Upper lobe of left lung (tissue), 4 donors: ENCODE data around the gene COMMD2.

Experiments used
- CTCF ChIP-seq, 6 experiments: fragments of 450-650 bp in 4 of 6; fragments of 200-600 bp in 2 of 6; sonication (generic) in 2 of 6; IDR thresholded peaks; one replicate each; pipeline ENCODE4 v1.5.1; 2016 to 2019; ENCODE audit warnings: antibody characterized with exemption in 6 of 6
- POLR2A ChIP-seq, 4 donors: fragments of 450-650 bp; IDR thresholded peaks; one replicate each; pipeline ENCODE4 v1.5.1; 2016 to 2017; ENCODE audit warnings: antibody characterized with exemption in 4 of 4, mild to moderate bottlenecking in 2 of 4

- TF ChIP-seq CTCF (IDR thresholded peaks at IDR 0.05), result no peak
- TF ChIP-seq POLR2A (IDR thresholded peaks at IDR 0.05), result no peak
These were observed 46.9 kb downstream of the COMMD2 start for GRCh38 chr3:149705416-149705815.
